T follicular helper cell (primary cell): ENCODE data around the gene CDH8.

Experiments
- DNase-seq: peaks from one replicate; pipeline ENCODE4 v3.0.0-alpha.2; 2020; ENCODE audit warnings: low read depth
- total RNA-seq, 2 experiments: gene quantifications; one replicate each; lab custom pipeline; 2026; lab: John Stamatoyannopoulos, UW

CDH8 gene
- total RNA-seq = 0 to 0.06 reads per million in 2 experiments

- no peak for DNase-seq
These were observed at the start of gene CDH8 for GRCh38 chr16:62036101-62036801. Gene CDH8 (minus strand): TSS chr16:62036438. CDS start chr16:62021403, 15,035 bp downstream.

GRCh38 chr16:62079236-62079635, 43.0 kb upstream of the CDH8 start:
- no peak for DNase-seq

GRCh38 chr16:62077998-62078397, 41.8 kb upstream of the CDH8 start:
- DNase-seq = no peak

GRCh38 chr16:62076886-62077285, 40.6 kb upstream of the CDH8 start:
- no peak for DNase-seq

- DNase-seq = no peak
These were observed 32.5 kb upstream of the CDH8 start for GRCh38 chr16:62068747-62069146.

- no peak for DNase-seq
These were observed 31.7 kb upstream of the CDH8 start for GRCh38 chr16:62067981-62068380.

GRCh38 chr16:62067182-62067581, 30.9 kb upstream of the CDH8 start:
- no peak for DNase-seq

GRCh38 chr16:62066747-62067146, 30.5 kb upstream of the CDH8 start:
- no peak for DNase-seq

- DNase-seq = no peak
These were observed 27.9 kb upstream of the CDH8 start for GRCh38 chr16:62064173-62064572.

GRCh38 chr16:62060089-62060488, 23.9 kb upstream of the CDH8 start:
- DNase-seq = no peak

- no peak for DNase-seq
These were observed 23.3 kb upstream of the CDH8 start for GRCh38 chr16:62059527-62059926.

- DNase-seq = no peak
These were observed 22.2 kb upstream of the CDH8 start for GRCh38 chr16:62058412-62058811.

- no peak for DNase-seq
These were observed 15.7 kb upstream of the CDH8 start for GRCh38 chr16:62051942-62052341.

- DNase-seq = no peak
These were observed 14.6 kb upstream of the CDH8 start for GRCh38 chr16:62050793-62051192.

- no peak for DNase-seq
These were observed 10.6 kb upstream of the CDH8 start for GRCh38 chr16:62046801-62047200.

GRCh38 chr16:62041401-62041800, 5.2 kb upstream of the CDH8 start:
- no peak for DNase-seq

GRCh38 chr16:62038646-62039045, 2.4 kb upstream of the CDH8 start:
- DNase-seq = no peak

- DNase-seq = no peak
These were observed 2.0 kb upstream of the CDH8 start for GRCh38 chr16:62038225-62038624.

- DNase-seq = no peak
These were observed 531 bp upstream of the CDH8 start for GRCh38 chr16:62036802-62037135.

- DNase-seq = no peak
These were observed 834 bp downstream of the CDH8 start for GRCh38 chr16:62035115-62036092.

- no peak for DNase-seq
These were observed 1.8 kb downstream of the CDH8 start for GRCh38 chr16:62034231-62035114.

GRCh38 chr16:62033065-62033464, 3.2 kb downstream of the CDH8 start:
- no peak for DNase-seq
